Psoas muscle (tissue), 8 donors: Measurements from ENCODE around the gene PGBD5. TPM values are rescaled to one million over a fixed set of nuclear protein-coding genes. Genes with fewer than 3 reads are reported as not detected.

ENCODE experiments used
- ATAC-seq, 4 donors: fragments of 200-7000 bp; cut with Tn5 transposase; one replicate each; pipeline ENCODE4 v1.9.1; 2020; ENCODE audit warnings: moderate library complexity in 3 of 4, mild to moderate bottlenecking in 2 of 4
- DNase-seq, 2 donors: peaks; one replicate each; pipeline ENCODE4 v3.0.0-alpha.2; 2020
- H3K27ac ChIP-seq: fragments of 200-600 bp; one replicate; pipeline ENCODE4 v1.8.0; 2022
- H3K27me3 ChIP-seq, 3 donors: fragments of 200-600 bp in 1 of 3; one replicate each; pipeline versions ENCODE4 v1.6.1 to v1.8.0; 2013 to 2022; ENCODE audit warnings: low read length in 2 of 3, mild to moderate bottlenecking in 2 of 3, moderate library complexity in 1 of 3; ENCODE audit not compliant: insufficient read depth in 3 of 3
- H3K36me3 ChIP-seq, 2 donors: fragments of 200-600 bp in 1 of 2; one replicate each; pipeline versions ENCODE4 v1.6.1 to v1.8.0; 2013 to 2022; ENCODE audit warnings: low read depth in 1 of 2, mild to moderate bottlenecking in 1 of 2, moderate library complexity in 1 of 2; ENCODE audit not compliant: insufficient read depth in 1 of 2
- H3K4me1 ChIP-seq: fragments of 200-600 bp; one replicate; pipeline ENCODE4 v1.8.0; 2022
- H3K4me3 ChIP-seq: fragments of 200-600 bp; one replicate; pipeline ENCODE4 v1.8.0; 2022; ENCODE audit warnings: mild to moderate bottlenecking
- H3K9me3 ChIP-seq: fragments of 200-600 bp; one replicate; pipeline ENCODE4 v1.8.0; 2022
- WGBS, 3 donors: extraction: QIAGEN DNeasy Blood & Tissue Kit; methylation state at CpG; one replicate each; pipeline versions ENCODE4 v1.1.6 to v1.1.7; 2013; 5-methylcytosine and 5-hydroxymethylcytosine counted together
- intact Hi-C, 2 donors: fragments of 100-400 bp; cut with DNase I; formaldehyde crosslinking; loops; one replicate each; pipeline versions ENCODE4 v1.11.0 to v1.14.2; 2022
- polyA plus RNA-seq, 3 donors: library from polyadenylated mRNA; stranded (reverse); fragments of 200-250 nt; gene quantifications; one replicate each; pipeline ENCODE4 v1.2.3, GENCODE V29; 2013
- total RNA-seq, 4 donors: library from RNA; stranded (reverse); fragmentation: NEBNext Ultra II Directional in 2 of 4; extraction: Animal tissue kit (Norgen Biotek cat#: 25700) in 2 of 4; gene quantifications; one replicate each; pipeline versions ENCODE4 v1.2.1 to v1.2.4, GENCODE V29; 2021 to 2023
- TF ChIP-seq, protein P1 (sequence below): fragments of 200-600 bp; IDR thresholded peaks from one replicate; pipeline ENCODE4 v1.8.0; 2022; ENCODE audit warnings: antibody characterized with exemption
- donor health status: healthy with polysubstance abuse.
- donor health status: DM: no; HTN: no; CAD: no; lungs with moderate emphysema.
- donor health status: Bipolar disorder and iron deficiency.
- donor health status: healthy.
- donor health status: DM: yes; HTN: yes; CAD: no.
- donor health status: DM: no; HTN: no; CAD: no.
- donor health status: DM: no; HTN: no; CAD: no.
- donor health status: DM: yes; HTN: yes; CAD: no.

PGBD5 gene
- total and polyA plus RNA-seq, 7 donors = 2.1 to 9.8 (median 4.5) TPM

DNA sequence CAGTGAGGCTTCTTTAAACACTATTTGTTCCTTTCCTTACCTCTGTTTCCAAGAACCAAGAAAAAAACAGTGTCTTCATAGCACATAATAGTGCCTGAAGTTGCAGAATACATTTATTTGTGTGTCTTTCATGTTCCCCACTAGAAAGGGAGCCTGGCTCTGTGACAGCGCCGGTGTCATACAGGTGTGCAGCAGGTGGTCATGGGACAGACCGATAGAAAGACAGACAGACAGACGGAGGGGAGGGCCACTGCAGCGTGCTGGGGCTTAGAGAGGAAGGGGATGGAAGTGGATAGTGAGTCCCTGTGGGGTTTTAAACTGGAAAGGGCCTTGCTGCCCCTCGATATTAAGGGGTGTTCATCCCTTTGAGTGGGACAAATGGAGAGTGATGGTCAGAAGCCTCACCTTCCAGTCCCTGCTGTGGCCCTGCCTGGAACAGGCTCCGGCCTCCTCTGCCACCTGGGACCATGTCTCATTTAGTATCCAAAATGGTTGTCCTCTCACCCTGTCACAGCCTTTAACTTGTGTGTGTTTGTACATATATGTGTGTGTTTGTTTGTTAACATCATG lies 152.9 kb downstream of the PGBD5 start:
- no peak for DNase-seq
- H3K36me3 ChIP-seq = peaks cover 0 to 52% of the 10 kb centered on the region in 2 donors

DNA sequence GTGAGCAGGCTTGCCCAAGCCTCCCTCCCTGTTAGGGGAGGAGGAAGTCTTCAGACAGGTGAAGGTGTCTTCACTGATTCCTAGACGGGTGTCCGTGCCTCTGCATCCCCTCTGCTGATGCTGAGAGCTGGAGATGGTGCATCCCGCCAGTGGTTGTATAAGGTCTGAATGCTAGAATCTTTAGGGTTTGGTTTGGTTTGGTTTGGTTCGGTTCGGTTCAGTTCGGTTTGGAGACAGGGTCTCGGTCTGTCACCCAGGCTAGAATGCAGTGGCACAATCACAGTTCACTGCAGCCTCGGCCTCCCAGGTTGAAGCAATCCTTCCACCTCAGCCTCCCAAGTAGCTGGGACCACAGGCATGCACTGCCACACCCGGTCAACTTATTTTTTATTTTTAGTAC lies 153.6 kb downstream of the PGBD5 start:
- intact Hi-C loops = no loop called here

More for the DNA sequence above, 152.9 kb downstream of the PGBD5 start:
- ATAC-seq = no peak
- Histone ChIP-seq H3K4me1 (peaks cover 6% of the 10 kb centered on the region), H3K4me3 (no peak overlapping the region), H3K27me3 (no peaks in the 10 kb centered on the region), H3K27ac (no peak overlapping the region), H3K9me3 (no peaks in the 10 kb centered on the region)
- intact Hi-C loops = no loop called here
- TF ChIP-seq, protein P1, sequence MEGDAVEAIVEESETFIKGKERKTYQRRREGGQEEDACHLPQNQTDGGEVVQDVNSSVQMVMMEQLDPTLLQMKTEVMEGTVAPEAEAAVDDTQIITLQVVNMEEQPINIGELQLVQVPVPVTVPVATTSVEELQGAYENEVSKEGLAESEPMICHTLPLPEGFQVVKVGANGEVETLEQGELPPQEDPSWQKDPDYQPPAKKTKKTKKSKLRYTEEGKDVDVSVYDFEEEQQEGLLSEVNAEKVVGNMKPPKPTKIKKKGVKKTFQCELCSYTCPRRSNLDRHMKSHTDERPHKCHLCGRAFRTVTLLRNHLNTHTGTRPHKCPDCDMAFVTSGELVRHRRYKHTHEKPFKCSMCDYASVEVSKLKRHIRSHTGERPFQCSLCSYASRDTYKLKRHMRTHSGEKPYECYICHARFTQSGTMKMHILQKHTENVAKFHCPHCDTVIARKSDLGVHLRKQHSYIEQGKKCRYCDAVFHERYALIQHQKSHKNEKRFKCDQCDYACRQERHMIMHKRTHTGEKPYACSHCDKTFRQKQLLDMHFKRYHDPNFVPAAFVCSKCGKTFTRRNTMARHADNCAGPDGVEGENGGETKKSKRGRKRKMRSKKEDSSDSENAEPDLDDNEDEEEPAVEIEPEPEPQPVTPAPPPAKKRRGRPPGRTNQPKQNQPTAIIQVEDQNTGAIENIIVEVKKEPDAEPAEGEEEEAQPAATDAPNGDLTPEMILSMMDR = no peak
- 79 to 91% (median 81%) methylated on average over 7 of the region's 7 CpGs for WGBS, 3 donors

GRCh38 chr1:230271300-230272035 lies 154.7 kb downstream of the PGBD5 start:
- H3K27ac ChIP-seq = no peak overlapping the region
- H3K36me3 ChIP-seq = peaks cover 0 to 40% of the 10 kb centered on the region in 2 donors
- H3K4me1 ChIP-seq = peaks cover 11% of the 10 kb centered on the region
- 89 to 91% (median 90%) methylated on average over 20 of the region's 20 CpGs for WGBS, 3 donors
- H3K9me3 ChIP-seq = no peaks in the 10 kb centered on the region
- H3K27me3 ChIP-seq = no peaks in the 10 kb centered on the region
- DNase-seq (no peak), ATAC-seq (no peak)
- TF ChIP-seq, protein P1 = no peak
- intact Hi-C loops = no loop called here
- H3K4me3 ChIP-seq = no peak overlapping the region

More for the DNA sequence above, 153.6 kb downstream of the PGBD5 start:
- Histone ChIP-seq H3K4me3 (no peak overlapping the region), H3K36me3 (peaks cover 0 to 46% of the 10 kb centered on the region in 2 donors), H3K27me3 (no peaks in the 10 kb centered on the region), H3K27ac (no peak overlapping the region), H3K9me3 (no peaks in the 10 kb centered on the region), H3K4me1 (peaks cover 6% of the 10 kb centered on the region)
- ATAC-seq (no peak), DNase-seq (no peak)
- WGBS, 3 donors = 94 to 96% (median 95%) methylated on average over 9 of the region's 9 CpGs
- TF ChIP-seq, protein P1 = no peak

GRCh38 chr1:230270559-230271281 lies 155.4 kb downstream of the PGBD5 start:
- Histone ChIP-seq H3K36me3 (peaks cover 0 to 37% of the 10 kb centered on the region in 2 donors), H3K27ac (no peak overlapping the region), H3K4me1 (peaks cover 19% of the 10 kb centered on the region), H3K9me3 (no peaks in the 10 kb centered on the region), H3K27me3 (no peaks in the 10 kb centered on the region), H3K4me3 (no peak overlapping the region)
- intact Hi-C loops = no loop called here
- 48 to 59% (median 56%) methylated on average over 14 of the region's 14 CpGs for WGBS, 3 donors
- DNase-seq (no peak), ATAC-seq (no peak)
- TF ChIP-seq, protein P1 = no peak
